Activated T-helper 1 cell treated with Interleukin-2 at 50 U/mL for 16 hours (primary cell): ENCODE data around the gene POU4F1.

Experiments used
- DNase-seq: peaks from one replicate; pipeline ENCODE4 v3.0.0-alpha.2; 2020; ENCODE audit warnings: low read depth

Gene POU4F1

GRCh38 chr13:78592584-78592983 is 10.8 kb downstream of the POU4F1 start:
- DNase-seq, result no peak

- no peak for DNase-seq
Measured at GRCh38 chr13:78589206-78589605, 14.1 kb downstream of the POU4F1 start.

GRCh38 chr13:78587395-78587794 is 16.0 kb downstream of the POU4F1 start:
- no peak for DNase-seq

GRCh38 chr13:78586706-78587105 is 16.6 kb downstream of the POU4F1 start:
- no peak for DNase-seq

GRCh38 chr13:78576261-78576660 is 27.1 kb downstream of the POU4F1 start:
- DNase-seq, result no peak

- DNase-seq, result no peak
Measured at GRCh38 chr13:78572459-78572858, 30.9 kb downstream of the POU4F1 start.

- no peak for DNase-seq
Measured at GRCh38 chr13:78569029-78569428, 34.3 kb downstream of the POU4F1 start.

GRCh38 chr13:78566631-78567030 is 36.7 kb downstream of the POU4F1 start:
- no peak for DNase-seq

GRCh38 chr13:78562237-78562889 is 41.0 kb downstream of the POU4F1 start:
- DNase-seq, result no peak
